ENCODE measurements around the gene SMPX. TPM values are rescaled to one million over a fixed set of nuclear protein-coding genes. Genes with fewer than 3 reads are reported as not detected.

Gene SMPX
- total RNA-seq, 2 experiments from 2014 or later, result not detected

DNA sequence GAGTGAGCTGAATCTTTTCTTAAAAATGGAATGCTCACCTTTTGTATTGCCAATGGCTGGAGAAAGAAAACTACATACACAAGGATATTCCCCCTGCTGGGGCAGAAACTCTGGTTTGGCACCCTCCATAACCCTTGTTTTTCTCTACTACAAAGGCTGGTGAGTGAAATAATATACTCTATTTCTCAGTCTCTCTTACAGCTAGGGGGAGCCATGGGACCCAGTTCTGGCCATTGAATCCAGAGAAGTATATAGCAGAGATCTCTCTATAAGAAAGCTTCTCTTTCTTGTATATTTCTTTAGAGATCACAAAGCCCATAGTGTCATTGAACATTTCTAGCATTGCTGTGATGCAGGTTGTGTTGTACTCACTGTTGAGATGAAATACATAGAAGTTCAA, 49.8 kb downstream of the SMPX start:
- no peak for DNase-seq (ENCODE audit: low spot score)
- ChIA-PET POLR2A (no interaction called here), CTCF (ENCODE audit: unreplicated experiment) (no interaction called here)
- Histone ChIP-seq H2AFZ (ENCODE audit: low read length) (no peak overlapping the region), H3K27ac (ENCODE audit: low read depth, low read length, poor library complexity, severe bottlenecking) (no peak overlapping the region), H3K9me3 (ENCODE audit: low read length) (no peaks in the 10 kb centered on the region), H3K9me2 (ENCODE audit: insufficient read depth, low read length) (no peaks in the 10 kb centered on the region), H3K79me2 (ENCODE audit: insufficient read depth, low read depth, low read length) (no peaks in the 10 kb centered on the region), H3K4me3 (ENCODE audit: low read depth, low read length, poor library complexity, severe bottlenecking) (no peak overlapping the region), H3K4me2 (ENCODE audit: low read length) (no peak overlapping the region), H3K4me1 (ENCODE audit: insufficient read depth, low read length, poor library complexity, severe bottlenecking) (no peaks in the 10 kb centered on the region), H3K36me3 (ENCODE audit: insufficient read depth, low read length) (no peaks in the 10 kb centered on the region), H4K20me1 (ENCODE audit: insufficient read depth, low read length) (no peaks in the 10 kb centered on the region)
- intact Hi-C loops (cut with micrococcal nuclease; ENCODE audit: unreplicated experiment), result no loop called here
- TF ChIP-seq CTCF (conservative IDR thresholded peaks at IDR 0.05; ENCODE audit: low read length) (peak; percentile 56), EZH2phosphoT487 (IDR thresholded peaks at IDR 0.05; ENCODE audit: borderline replicate concordance, low read depth, low read length) (no peak)
- no TSS peak for BruUV-seq (replicated peaks)

DNA sequence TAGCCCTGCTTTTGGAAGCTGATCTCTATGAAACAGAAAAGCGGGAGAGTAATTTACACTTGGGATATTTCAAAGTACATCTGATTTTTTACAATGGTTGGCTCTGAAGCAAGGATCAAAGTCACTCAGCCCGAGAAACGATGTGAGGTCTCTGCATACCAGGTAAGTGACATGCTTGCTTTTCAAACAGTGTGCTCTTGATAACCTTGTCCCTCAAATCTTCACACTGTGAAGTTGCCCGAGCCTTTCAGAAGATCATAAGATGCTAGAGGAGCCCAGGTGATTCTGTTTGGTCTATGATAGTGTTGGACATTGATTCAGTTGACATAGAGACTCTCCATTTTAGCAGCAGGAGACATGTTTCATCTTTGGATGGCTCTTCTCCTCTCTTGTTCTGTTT, 52.7 kb downstream of the SMPX start:
- CTCF ChIA-PET (ENCODE audit: unreplicated experiment), result no interaction called here
- no peak for TF ChIP-seq EZH2phosphoT487 (IDR thresholded peaks at IDR 0.05; ENCODE audit: borderline replicate concordance, low read depth, low read length)
- no peak for TF ChIP-seq CTCF (conservative IDR thresholded peaks at IDR 0.05; ENCODE audit: low read length)
- intact Hi-C loops (cut with micrococcal nuclease; ENCODE audit: unreplicated experiment), result no loop called here
- Histone ChIP-seq H3K4me2 (ENCODE audit: low read length) (no peak overlapping the region), H4K20me1 (ENCODE audit: insufficient read depth, low read length) (no peaks in the 10 kb centered on the region), H2AFZ (ENCODE audit: low read length) (no peak overlapping the region), H3K9me2 (ENCODE audit: insufficient read depth, low read length) (no peaks in the 10 kb centered on the region), H3K79me2 (ENCODE audit: insufficient read depth, low read depth, low read length) (no peaks in the 10 kb centered on the region), H3K4me3 (ENCODE audit: low read depth, low read length, poor library complexity, severe bottlenecking) (no peak overlapping the region), H3K9me3 (ENCODE audit: low read length) (no peaks in the 10 kb centered on the region), H3K36me3 (ENCODE audit: insufficient read depth, low read length) (no peaks in the 10 kb centered on the region), H3K27ac (ENCODE audit: low read depth, low read length, poor library complexity, severe bottlenecking) (no peak overlapping the region), H3K4me1 (ENCODE audit: insufficient read depth, low read length, poor library complexity, severe bottlenecking) (no peaks in the 10 kb centered on the region)
- POLR2A ChIA-PET, result no interaction called here
- BruUV-seq (replicated peaks), result no TSS peak
- DNase-seq (ENCODE audit: low spot score), result no peak

- H4K20me1 ChIP-seq (ENCODE audit: insufficient read depth, low read length), result no peaks in the 10 kb centered on the region
- no TSS peak for BruUV-seq (replicated peaks)
- POLR2A ChIA-PET, result no interaction called here
- intact Hi-C loops (cut with micrococcal nuclease; ENCODE audit: unreplicated experiment), result no loop called here
- H2AFZ ChIP-seq (ENCODE audit: low read length), result no peak overlapping the region
- H3K27ac ChIP-seq (ENCODE audit: low read depth, low read length, poor library complexity, severe bottlenecking), result no peak overlapping the region
- no peaks in the 10 kb centered on the region for H3K36me3 ChIP-seq (ENCODE audit: insufficient read depth, low read length)
- TF ChIP-seq EZH2phosphoT487 (IDR thresholded peaks at IDR 0.05; ENCODE audit: borderline replicate concordance, low read depth, low read length), result no peak
- TF ChIP-seq CTCF (conservative IDR thresholded peaks at IDR 0.05; ENCODE audit: low read length), result no peak
- no peaks in the 10 kb centered on the region for H3K9me3 ChIP-seq (ENCODE audit: low read length)
- no peaks in the 10 kb centered on the region for H3K4me1 ChIP-seq (ENCODE audit: insufficient read depth, low read length, poor library complexity, severe bottlenecking)
- no peaks in the 10 kb centered on the region for H3K79me2 ChIP-seq (ENCODE audit: insufficient read depth, low read depth, low read length)
- DNase-seq (ENCODE audit: low spot score), result no peak
- H3K4me3 ChIP-seq (ENCODE audit: low read depth, low read length, poor library complexity, severe bottlenecking), result no peak overlapping the region
- CTCF ChIA-PET (ENCODE audit: unreplicated experiment), result no interaction called here
- H3K9me2 ChIP-seq (ENCODE audit: insufficient read depth, low read length), result no peaks in the 10 kb centered on the region
- no peak overlapping the region for H3K4me2 ChIP-seq (ENCODE audit: low read length)
Measured at GRCh38 chrX:21702725-21703124, 55.2 kb downstream of the SMPX start.
